DOHH2 (cell line): ENCODE data around the gene CERS6.

Source experiments
- H3F3A ChIP-seq: fragments of 200-600 bp; sonication (generic), shearing (Covaris generic); 2 replicates; pipeline ENCODE4 v1.6.0; 2016; ENCODE audit warnings: antibody characterized with exemption, mild to moderate bottlenecking; ENCODE audit not compliant: control insufficient read depth, insufficient read depth
- H3K27ac ChIP-seq: fragments of 200-600 bp; sonication (generic); 2 replicates; pipeline ENCODE4 v1.5.1; 2014; ENCODE audit warnings: low read depth, mild to moderate bottlenecking, low read length, moderate library complexity
- H3K27me3 ChIP-seq: fragments of 200-600 bp; sonication (generic); 2 replicates; pipeline ENCODE4 v1.6.1; 2014; ENCODE audit warnings: mild to moderate bottlenecking, low read length, mixed read lengths; ENCODE audit not compliant: control insufficient read depth
- H3K36me3 ChIP-seq: fragments of 200-600 bp; sonication (generic); 2 replicates; pipeline ENCODE4 v1.6.1; 2014; ENCODE audit warnings: mild to moderate bottlenecking, low read length, moderate library complexity, mixed read lengths; ENCODE audit not compliant: control insufficient read depth
- H3K4me1 ChIP-seq: fragments of 200-600 bp; sonication (generic); 2 replicates; pipeline ENCODE4 v1.6.1; 2014; ENCODE audit warnings: mild to moderate bottlenecking, low read length, mixed read lengths; ENCODE audit not compliant: control insufficient read depth
- H3K4me2 ChIP-seq: fragments of 200-600 bp; sonication (generic); 2 replicates; pipeline ENCODE4 v1.6.0; 2014; ENCODE audit warnings: mild to moderate bottlenecking, low read length, moderate library complexity
- H3K4me3 ChIP-seq: fragments of 200-600 bp; sonication (generic); 2 replicates; pipeline ENCODE4 v1.5.1; 2014; ENCODE audit warnings: mild to moderate bottlenecking, low read length, mixed read lengths
- H3K79me2 ChIP-seq: fragments of 200-600 bp; sonication (generic); 2 replicates; pipeline ENCODE4 v1.6.1; 2014; ENCODE audit warnings: mild to moderate bottlenecking, low read length, mixed read lengths; ENCODE audit not compliant: control insufficient read depth
- H3K9me2 ChIP-seq: fragments of 200-600 bp; sonication (generic); replicated peaks from 2 replicates; pipeline ENCODE4 v1.6.1; 2014; ENCODE audit warnings: mild to moderate bottlenecking, low read length, mixed read lengths; ENCODE audit not compliant: control insufficient read depth
- H3K9me3 ChIP-seq: fragments of 200-600 bp; sonication (generic); 2 replicates; pipeline ENCODE4 v1.6.1; 2014; ENCODE audit warnings: antibody characterized with exemption, low read length, mixed read lengths; ENCODE audit not compliant: control insufficient read depth, insufficient read depth
- H4K20me1 ChIP-seq: fragments of 200-600 bp; sonication (generic); 2 replicates; pipeline ENCODE4 v1.6.0; 2014; ENCODE audit warnings: low read depth, mild to moderate bottlenecking, antibody characterized with exemption, low read length, moderate library complexity; ENCODE audit not compliant: control insufficient read depth, insufficient read depth
- EZH2phosphoT487 ChIP-seq: fragments of 200-600 bp; sonication (generic); IDR thresholded peaks from 2 replicates; pipeline ENCODE4 v1.6.1; 2017; ENCODE audit warnings: borderline replicate concordance, mild to moderate bottlenecking, antibody characterized with exemption, low read length, moderate library complexity, mixed read lengths
- TF ChIP-seq, protein P1 (sequence below): fragments of 200-600 bp; sonication (generic); IDR thresholded peaks from one replicate; pipeline ENCODE4 v1.5.1; 2014; ENCODE audit warnings: antibody characterized with exemption, mild to moderate bottlenecking, low read depth, low read length; ENCODE audit not compliant: poor library complexity, severe bottlenecking

Gene CERS6

DNA sequence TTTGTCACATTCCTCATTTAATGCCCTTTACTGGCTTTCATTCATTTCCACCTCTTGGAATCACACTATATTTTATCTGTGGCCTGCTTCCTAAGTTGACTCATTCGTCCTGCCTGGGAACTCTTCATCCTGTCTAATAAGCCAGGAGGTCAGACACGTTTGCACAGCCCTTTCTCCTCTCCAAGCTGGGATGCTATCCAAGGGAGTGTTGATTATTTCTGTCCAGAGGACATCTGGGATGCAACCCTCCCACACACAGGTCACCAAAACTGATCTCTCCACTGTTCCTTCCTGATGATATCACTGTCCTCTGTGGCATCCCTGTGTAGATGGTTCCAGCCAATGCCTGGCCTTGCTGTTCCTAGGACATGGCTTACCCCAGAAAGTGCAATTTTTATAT, 266.5 kb downstream of the CERS6 start:
- no peak overlapping the region for H3K27ac ChIP-seq
- TF ChIP-seq EZH2phosphoT487: no peak
- TF ChIP-seq, protein P1, sequence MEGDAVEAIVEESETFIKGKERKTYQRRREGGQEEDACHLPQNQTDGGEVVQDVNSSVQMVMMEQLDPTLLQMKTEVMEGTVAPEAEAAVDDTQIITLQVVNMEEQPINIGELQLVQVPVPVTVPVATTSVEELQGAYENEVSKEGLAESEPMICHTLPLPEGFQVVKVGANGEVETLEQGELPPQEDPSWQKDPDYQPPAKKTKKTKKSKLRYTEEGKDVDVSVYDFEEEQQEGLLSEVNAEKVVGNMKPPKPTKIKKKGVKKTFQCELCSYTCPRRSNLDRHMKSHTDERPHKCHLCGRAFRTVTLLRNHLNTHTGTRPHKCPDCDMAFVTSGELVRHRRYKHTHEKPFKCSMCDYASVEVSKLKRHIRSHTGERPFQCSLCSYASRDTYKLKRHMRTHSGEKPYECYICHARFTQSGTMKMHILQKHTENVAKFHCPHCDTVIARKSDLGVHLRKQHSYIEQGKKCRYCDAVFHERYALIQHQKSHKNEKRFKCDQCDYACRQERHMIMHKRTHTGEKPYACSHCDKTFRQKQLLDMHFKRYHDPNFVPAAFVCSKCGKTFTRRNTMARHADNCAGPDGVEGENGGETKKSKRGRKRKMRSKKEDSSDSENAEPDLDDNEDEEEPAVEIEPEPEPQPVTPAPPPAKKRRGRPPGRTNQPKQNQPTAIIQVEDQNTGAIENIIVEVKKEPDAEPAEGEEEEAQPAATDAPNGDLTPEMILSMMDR: no peak
- H3K79me2 ChIP-seq: no peaks in the 10 kb centered on the region
- no peaks in the 10 kb centered on the region for H4K20me1 ChIP-seq
- H3F3A ChIP-seq: no peaks in the 10 kb centered on the region
- H3K36me3 ChIP-seq: no peaks in the 10 kb centered on the region
- H3K9me3 ChIP-seq: no peaks in the 10 kb centered on the region
- no peak overlapping the region for H3K4me2 ChIP-seq
- H3K4me1 ChIP-seq: no peaks in the 10 kb centered on the region
- no peak overlapping the region for H3K4me3 ChIP-seq
- H3K27me3 ChIP-seq: no peaks in the 10 kb centered on the region
- no peaks in the 10 kb centered on the region for H3K9me2 ChIP-seq

GRCh38 chr2:168723275-168723899, 267.3 kb downstream of the CERS6 start:
- H3K27me3 ChIP-seq: no peaks in the 10 kb centered on the region
- no peak overlapping the region for H3K27ac ChIP-seq
- no peaks in the 10 kb centered on the region for H3K79me2 ChIP-seq
- H3K4me2 ChIP-seq: no peak overlapping the region
- no peaks in the 10 kb centered on the region for H3K4me1 ChIP-seq
- H4K20me1 ChIP-seq: no peaks in the 10 kb centered on the region
- no peaks in the 10 kb centered on the region for H3K9me2 ChIP-seq
- H3K36me3 ChIP-seq: no peaks in the 10 kb centered on the region
- H3K9me3 ChIP-seq: no peaks in the 10 kb centered on the region
- no peaks in the 10 kb centered on the region for H3F3A ChIP-seq
- TF ChIP-seq EZH2phosphoT487: no peak
- TF ChIP-seq, protein P1: no peak
- no peak overlapping the region for H3K4me3 ChIP-seq

GRCh38 chr2:168726375-168726774, 270.3 kb downstream of the CERS6 start:
- Histone ChIP-seq H3K27ac (no peak overlapping the region), H3K4me2 (no peak overlapping the region), H3K9me2 (no peaks in the 10 kb centered on the region), H3K4me3 (no peak overlapping the region), H3K9me3 (no peaks in the 10 kb centered on the region), H3K27me3 (no peaks in the 10 kb centered on the region), H4K20me1 (no peaks in the 10 kb centered on the region), H3K79me2 (no peaks in the 10 kb centered on the region), H3K4me1 (no peaks in the 10 kb centered on the region), H3F3A (no peaks in the 10 kb centered on the region), H3K36me3 (no peaks in the 10 kb centered on the region)
- no peak for TF ChIP-seq EZH2phosphoT487
- TF ChIP-seq, protein P1: no peak
